NOMO-1 treated with DMSO at 0.1 percent for 48 hours (cell line): ENCODE results near the gene ANO1.
A peak's percentile ranks its signal among the peaks of the same experiment; 100 is the strongest.

Experiments used
- DNase-seq: peaks from one replicate; lab custom pipeline; 2025; ENCODE audit not compliant: unreplicated experiment; lab: John Stamatoyannopoulos, UW

Gene ANO1

GRCh38 chr11:70158201-70158600 lies 80.1 kb downstream of the ANO1 start:
- DNase-seq, result no peak

- no peak for DNase-seq
These were observed 80.8 kb downstream of the ANO1 start for GRCh38 chr11:70158757-70159389.

- DNase-seq, result no peak
These were observed 81.8 kb downstream of the ANO1 start for GRCh38 chr11:70159627-70160570.

DNA sequence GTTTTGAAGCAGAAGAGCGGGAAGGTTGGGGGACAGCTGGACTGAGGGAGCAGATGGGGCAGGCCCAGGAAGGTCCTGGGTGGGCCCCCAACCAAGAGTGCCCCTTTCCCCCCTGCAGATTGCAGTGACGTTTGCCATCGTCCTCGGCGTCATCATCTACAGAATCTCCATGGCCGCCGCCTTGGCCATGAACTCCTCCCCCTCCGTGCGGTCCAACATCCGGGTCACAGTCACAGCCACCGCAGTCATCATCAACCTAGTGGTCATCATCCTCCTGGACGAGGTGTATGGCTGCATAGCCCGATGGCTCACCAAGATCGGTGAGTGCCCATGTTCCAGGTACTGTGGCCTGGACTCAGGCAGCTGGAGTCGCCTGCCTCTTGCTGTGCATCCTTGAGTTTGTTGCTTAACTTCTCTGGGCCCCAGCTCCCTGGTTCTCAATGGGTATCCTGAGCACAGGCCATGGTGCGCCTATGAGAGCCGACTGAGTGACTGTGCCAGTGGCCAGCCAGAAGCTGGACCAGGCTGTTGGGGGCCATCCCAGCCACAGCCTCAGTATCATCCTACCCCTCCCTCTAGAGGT lies 83.0 kb downstream of the ANO1 start:
- DNase-seq, result no peak

GRCh38 chr11:70164705-70165104 lies 86.6 kb downstream of the ANO1 start:
- DNase-seq, result no peak

DNA sequence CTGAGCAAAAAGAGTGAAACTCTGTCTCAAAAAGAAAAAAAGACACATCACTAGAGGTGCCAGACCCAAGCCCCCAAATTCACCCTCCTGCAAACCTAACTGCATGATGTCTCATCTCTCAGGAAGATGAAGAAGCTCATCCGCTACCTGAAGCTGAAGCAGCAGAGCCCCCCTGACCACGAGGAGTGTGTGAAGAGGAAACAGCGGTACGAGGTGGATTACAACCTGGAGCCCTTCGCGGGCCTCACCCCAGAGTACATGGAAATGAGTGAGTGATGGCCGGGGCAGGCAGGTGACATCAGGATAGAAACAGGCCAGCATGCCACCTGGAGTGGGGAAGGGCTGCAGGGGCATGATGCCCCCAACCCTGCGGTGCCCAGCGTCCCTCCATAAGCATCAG lies 89.0 kb downstream of the ANO1 start:
- DNase-seq, result no peak

DNA sequence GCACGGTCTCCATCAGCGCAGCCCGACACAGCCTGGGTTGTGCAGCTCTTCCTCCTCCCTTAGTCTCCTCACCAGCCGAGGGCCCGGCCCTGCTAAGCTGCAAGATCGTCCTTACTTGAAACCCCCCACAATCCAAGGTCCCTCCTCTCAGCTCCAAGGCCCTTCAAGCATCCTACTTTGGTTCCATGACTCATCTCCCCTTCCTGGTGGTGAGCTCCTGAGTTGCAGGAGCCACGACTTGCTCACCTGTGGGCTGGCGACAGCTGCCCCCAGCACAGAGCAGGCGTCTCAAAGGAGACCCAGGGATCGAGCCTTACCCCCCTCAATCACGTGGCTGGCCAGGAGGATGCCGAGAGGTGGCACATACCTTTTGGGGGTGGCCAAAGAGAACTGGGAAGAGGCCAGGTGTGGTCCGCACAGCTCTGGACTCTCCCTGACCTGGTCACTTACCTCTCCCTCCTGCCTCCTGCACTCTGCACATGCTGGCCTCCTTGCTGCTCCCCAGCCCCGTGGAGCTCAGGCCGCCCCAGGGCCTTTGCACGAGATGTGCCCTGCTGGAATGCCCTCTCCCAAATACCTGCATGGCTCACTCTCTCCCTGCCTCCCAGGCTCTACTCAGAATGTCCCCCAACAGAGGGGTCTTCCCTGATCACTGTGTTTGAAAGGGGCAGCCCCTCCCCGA lies 89.7 kb downstream of the ANO1 start:
- no peak for DNase-seq

DNA sequence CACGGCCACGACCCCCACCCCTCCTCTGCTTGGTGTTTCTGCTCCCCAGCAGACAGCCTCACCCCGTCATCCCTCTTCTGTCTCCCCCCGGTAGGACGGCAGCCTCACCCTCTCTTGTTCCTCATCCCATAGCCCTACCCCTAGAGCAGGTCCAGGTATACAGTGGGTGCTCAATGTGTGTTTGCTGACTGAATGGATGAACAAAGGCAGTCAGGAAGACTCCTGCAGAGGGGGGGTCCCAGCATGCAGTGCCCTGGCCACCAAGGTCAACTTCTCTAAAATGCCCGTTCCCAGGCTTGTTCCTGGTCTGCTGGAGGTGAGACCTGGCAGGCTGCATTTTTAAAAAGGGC lies 90.3 kb downstream of the ANO1 start:
- no peak for DNase-seq

DNA sequence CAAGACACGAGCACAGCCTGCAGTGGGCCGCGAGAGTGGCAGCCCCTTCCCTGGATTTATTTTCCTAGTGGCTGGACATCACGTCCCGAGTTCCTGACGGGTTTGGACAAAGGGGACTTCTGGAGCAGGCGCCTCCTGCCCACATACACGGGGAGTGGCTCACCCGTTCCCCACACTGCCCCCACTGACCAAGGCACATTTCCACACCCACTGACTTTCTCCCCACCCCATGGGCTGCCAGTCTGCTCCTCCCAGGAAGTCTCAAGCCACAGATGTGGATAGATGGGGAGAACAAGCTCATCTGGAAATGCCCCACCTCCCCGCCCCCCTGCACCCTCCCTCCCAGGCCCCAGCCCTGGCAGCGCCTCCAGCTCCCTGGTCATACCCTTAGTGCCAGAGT lies 91.0 kb downstream of the ANO1 start:
- DNase-seq, result no peak

DNA sequence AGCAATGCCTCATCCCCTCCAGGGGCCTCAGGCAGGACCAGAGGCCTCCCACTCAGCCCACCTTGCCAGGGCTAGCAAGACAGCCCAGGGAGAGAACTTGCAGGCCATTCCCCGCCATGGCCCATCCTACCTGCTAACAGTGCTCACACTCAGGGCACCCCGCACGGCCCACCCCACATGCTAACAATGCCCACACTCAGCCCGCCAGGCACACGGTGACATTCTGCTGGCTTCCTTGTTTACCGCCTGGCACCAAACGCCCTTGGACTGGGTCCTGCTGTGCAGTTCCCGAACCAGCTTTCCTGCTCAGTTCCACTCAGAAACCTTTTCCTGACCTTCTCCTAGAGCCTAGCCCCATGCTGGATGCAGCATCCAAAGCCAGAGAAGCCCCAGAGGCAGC lies 91.5 kb downstream of the ANO1 start:
- DNase-seq, result no peak

- no peak for DNase-seq
These were observed 92.6 kb downstream of the ANO1 start for GRCh38 chr11:70170596-70171210.

DNA sequence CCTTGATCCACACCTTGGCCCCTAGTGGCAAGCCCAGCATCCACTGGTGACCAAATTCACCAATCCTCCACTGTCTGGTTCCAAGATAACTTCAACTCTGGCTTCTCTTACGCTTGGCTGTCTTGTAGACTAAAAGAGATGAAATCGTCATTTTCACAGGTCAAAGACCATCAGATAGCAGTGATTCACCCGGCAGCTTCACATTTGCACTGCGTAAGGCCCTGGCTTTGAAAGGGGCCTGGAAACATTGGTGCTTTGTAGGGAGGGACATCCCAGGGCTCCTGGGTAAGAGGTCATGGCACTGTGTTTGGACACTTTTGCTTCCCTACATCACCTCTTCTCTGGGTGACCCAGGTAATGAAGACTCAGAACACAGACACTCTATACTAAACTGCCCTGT lies 94.9 kb downstream of the ANO1 start:
- DNase-seq, result no peak

DNA sequence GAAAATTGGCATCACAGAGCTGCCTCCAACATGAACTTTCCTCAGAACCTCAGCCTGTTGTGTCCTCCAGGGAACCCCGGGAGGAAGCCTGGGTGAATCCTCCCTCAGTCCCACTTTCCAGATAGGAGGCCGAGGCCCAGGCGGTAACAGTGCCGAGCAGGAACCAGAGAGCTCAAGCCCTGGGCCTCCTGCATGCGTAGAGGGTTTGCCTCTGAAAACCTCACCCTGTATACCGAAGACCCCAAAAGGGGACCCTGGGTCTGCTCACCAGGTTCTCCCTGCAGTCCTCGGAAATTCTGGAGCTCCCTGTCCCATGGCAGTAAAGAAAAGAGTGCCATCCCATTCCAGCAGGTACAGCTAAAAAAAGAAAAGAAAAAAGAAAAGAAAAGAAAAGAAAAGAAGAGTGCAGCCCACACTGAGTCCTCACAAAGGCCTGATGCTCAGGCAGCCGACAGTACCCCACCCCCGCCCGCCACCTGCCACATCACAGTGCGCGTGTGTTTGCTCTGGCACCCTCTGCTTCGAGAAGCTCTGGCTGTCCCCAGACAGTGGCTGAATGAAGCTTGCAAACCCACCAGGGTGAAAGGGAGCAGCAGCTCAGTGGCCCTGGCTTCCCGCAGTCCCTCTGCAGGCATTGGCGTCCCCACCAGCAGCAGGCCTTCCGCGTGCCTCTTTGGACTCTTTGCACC lies 96.6 kb downstream of the ANO1 start:
- DNase-seq, result no peak

- DNase-seq, result no peak
These were observed 97.2 kb downstream of the ANO1 start for GRCh38 chr11:70175236-70175698.

DNA sequence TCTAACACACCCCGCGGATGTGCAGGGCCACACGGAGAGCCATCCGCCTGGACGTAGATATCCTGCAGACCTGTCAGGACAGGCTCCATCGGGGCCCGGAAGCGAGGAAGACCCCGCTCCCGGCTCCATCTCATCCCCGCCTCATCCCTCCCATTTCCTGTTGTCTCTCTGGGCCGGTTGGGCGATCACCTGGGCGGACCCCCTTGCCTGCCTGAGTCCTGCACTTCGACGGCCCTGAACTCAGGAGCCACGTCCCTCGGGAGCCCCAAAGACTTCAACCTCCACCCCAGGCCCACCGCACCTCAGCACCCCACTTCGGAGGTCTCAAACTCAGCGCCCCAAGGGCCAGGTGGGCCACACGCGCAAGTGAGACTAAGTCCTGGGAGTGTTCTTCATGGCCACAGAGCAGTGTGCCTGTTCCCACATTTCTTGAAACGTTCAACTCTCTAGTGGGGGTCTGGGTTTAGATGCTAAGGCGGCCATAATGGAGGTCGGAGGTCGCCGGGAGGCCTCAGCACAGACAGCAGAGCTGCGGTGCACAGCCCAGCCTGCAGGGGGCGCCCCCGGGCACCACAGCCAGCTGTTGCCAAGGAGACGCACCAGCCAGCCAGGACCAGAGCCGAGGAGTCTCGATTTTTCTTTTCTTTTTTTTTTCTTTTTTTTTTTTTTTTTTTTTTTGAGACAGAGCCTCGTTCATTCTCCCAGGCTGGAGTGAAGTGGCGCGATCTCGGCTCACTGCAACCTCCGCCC lies 99.0 kb downstream of the ANO1 start:
- peak; percentile 5 for DNase-seq

DNA sequence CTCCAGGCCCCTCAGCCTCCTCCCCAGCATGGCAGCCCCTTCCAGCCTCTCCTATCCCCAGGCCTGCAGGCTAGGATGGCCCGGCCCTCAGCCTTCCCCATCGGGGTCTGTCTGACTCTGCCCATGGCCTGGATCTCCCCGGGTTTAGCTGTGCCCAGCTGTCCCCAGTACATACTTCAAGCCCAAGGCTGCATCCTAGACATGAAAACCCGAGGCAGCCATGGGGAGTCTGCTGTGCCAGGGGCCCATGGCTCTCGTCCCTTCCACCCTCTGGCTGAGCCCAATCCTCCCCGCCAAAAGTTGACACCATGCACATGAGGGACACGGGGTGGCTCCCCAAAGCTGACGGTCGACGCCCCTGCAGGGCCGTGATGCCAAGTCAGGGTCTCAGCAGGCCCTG lies 102.8 kb downstream of the ANO1 start:
- no peak for DNase-seq

DNA sequence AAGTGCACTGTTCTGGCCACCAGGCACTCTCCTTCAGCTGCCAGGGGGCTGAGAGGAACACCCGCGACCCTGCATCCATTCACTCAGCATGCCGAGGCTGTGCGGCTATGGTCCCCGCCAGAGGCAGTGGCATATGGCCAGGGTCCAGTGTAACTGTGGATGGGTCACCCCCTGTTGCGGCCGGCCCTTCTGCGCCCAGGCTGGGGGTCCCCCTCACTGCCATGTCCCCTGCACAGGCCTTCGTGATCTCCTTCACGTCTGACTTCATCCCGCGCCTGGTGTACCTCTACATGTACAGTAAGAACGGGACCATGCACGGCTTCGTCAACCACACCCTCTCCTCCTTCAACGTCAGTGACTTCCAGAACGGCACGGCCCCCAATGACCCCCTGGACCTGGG lies 104.1 kb downstream of the ANO1 start:
- DNase-seq, result no peak

- DNase-seq, result no peak
These were observed 104.9 kb downstream of the ANO1 start for GRCh38 chr11:70183032-70183431.

DNA sequence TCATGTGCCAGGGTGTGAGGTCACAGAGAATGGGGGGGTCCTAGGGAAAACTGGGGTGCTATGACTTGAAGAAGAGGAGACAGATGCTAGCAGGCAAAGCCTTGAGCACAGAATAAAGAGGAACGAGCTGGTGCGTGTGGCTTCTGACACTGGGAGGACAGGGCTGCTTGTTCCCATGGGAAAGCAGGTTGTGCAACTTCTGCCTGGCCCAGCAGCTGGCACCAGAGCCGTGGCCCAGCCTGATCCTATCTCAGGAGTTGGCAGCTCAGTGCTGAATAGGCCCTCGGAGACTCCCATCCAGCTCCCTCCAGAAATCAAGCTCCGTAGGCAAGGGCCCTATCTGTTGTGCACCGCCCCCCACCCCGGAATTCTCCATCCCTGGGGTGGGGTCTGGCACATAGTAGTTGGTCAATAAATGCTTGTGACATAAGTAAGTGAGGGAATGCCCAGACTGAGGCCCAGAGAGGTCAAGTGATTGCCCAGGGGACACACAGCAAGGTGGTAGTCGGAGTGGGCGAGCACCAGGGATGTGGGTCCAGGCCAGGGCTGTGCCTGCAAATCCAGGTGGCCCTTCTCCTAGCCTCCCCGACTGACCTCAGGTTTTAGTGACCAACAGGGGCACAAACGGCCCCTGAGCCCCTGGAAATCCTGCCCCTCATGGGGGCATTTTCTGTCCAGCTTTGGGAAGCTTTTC lies 105.5 kb downstream of the ANO1 start:
- DNase-seq, result no peak
